T-helper 1 cell treated with Interleukin-12 subunit alpha and Interleukin-12 subunit beta and Interleukin-4 antibody, amounts not matched to agents 30 μg/mL and 1 μg/mL, for 36 hours (primary cell): ENCODE results near the gene RNPEP.

ENCODE experiments used
- H3K27ac Mint-ChIP-seq: one replicate; pipeline ENCODE4 v1.8.0; 2021; ENCODE audit warnings: mild to moderate bottlenecking, mixed read lengths
- H3K27me3 Mint-ChIP-seq: one replicate; pipeline ENCODE4 v1.8.0; 2021; ENCODE audit warnings: low read depth, mixed read lengths
- H3K36me3 Mint-ChIP-seq: one replicate; pipeline ENCODE4 v1.8.0; 2021; ENCODE audit warnings: low read depth, mixed read lengths
- H3K4me1 Mint-ChIP-seq: one replicate; pipeline ENCODE4 v1.8.0; 2021; ENCODE audit warnings: low read depth, mixed read lengths
- H3K4me3 Mint-ChIP-seq: one replicate; pipeline ENCODE4 v1.8.0; 2021; ENCODE audit warnings: mild to moderate bottlenecking, moderate library complexity, mixed read lengths
- H3K9me3 Mint-ChIP-seq: one replicate; pipeline ENCODE4 v1.8.0; 2021; ENCODE audit warnings: mixed read lengths

Gene RNPEP

GRCh38 chr1:201983380-201983805 is 945 bp downstream of the RNPEP start:
- H3K36me3 Mint-ChIP-seq, result peaks cover 5% of the 10 kb centered on the region
- H3K9me3 Mint-ChIP-seq, result no peaks in the 10 kb centered on the region
- peaks cover 19% of the 10 kb centered on the region for H3K4me1 Mint-ChIP-seq
- peak overlapping the region; percentile 95 for H3K27ac Mint-ChIP-seq
- H3K4me3 Mint-ChIP-seq, result peak overlapping the region; percentile 100
- H3K27me3 Mint-ChIP-seq, result no peaks in the 10 kb centered on the region

- Mint-ChIP-seq H3K27ac (no peak overlapping the region), H3K4me1 (peaks cover 19% of the 10 kb centered on the region), H3K36me3 (peaks cover 8% of the 10 kb centered on the region), H3K4me3 (no peak overlapping the region), H3K27me3 (no peaks in the 10 kb centered on the region), H3K9me3 (no peaks in the 10 kb centered on the region)
Measured at GRCh38 chr1:201984446-201984845, 2.0 kb downstream of the RNPEP start.

DNA sequence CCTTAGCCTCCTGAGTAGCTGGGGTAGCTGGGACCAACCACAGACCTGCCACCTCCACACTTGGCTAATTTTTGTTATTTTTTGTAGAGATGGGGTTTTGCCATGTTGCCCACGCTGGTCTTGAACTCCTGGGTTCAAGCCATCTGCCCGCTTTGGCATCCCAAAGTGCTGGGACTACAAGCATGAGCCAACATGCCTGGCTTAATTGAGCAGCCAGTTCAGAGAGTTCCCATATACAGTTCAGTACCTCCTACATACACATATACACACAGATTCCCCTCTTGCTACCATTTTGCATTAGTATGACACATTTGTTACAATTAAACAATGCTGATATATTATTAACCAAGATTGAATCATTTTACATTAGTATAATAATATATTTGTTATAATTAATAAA is 2.9 kb downstream of the RNPEP start:
- Mint-ChIP-seq H3K27ac (no peak overlapping the region), H3K4me3 (no peak overlapping the region), H3K36me3 (peaks cover 12% of the 10 kb centered on the region), H3K9me3 (no peaks in the 10 kb centered on the region), H3K27me3 (no peaks in the 10 kb centered on the region), H3K4me1 (peaks cover 19% of the 10 kb centered on the region)

- Mint-ChIP-seq H3K4me3 (no peak overlapping the region), H3K27me3 (no peaks in the 10 kb centered on the region), H3K27ac (no peak overlapping the region), H3K9me3 (no peaks in the 10 kb centered on the region), H3K4me1 (peaks cover 7% of the 10 kb centered on the region), H3K36me3 (peaks cover 16% of the 10 kb centered on the region)
Measured at GRCh38 chr1:201988601-201989000, 6.2 kb downstream of the RNPEP start.

DNA sequence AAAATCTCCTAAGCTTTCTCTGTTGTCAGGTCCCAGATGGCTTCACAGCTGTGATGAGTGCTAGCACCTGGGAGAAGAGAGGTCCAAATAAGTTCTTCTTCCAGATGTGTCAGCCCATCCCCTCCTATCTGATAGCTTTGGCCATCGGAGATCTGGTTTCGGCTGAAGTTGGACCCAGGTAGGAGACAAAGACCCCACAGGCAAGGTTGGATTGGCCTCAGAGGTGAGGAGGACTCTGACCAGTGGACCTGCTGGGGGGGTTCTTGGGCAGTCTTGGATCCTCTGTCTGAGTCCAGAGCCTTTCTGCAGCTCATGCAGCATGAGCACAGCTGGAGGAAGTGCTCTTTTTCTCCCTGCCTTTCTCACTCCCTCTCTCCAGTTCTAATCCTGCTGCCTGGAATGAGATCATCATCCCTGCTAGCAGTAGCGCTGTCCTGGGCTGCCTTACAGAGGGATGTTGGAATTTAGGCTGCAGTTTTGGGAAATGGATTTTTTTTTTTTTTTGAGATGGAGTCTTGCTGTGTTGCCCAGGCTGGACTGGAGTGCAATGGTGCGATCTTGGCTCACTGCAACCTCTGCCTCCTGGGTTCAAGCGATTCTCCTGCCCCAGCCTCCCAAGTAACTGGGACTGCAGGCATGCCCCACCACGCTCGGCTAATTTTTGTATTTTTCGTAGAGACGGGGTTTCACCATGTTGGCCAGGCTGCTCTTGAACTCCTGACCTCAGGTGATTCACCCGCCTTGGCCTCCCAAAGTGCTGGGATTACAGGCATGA is 7.1 kb downstream of the RNPEP start:
- Mint-ChIP-seq H3K27me3 (no peaks in the 10 kb centered on the region), H3K36me3 (peaks cover 23% of the 10 kb centered on the region), H3K27ac (no peak overlapping the region), H3K4me3 (no peak overlapping the region), H3K4me1 (peaks cover under 1% of the 10 kb centered on the region), H3K9me3 (no peaks in the 10 kb centered on the region)

DNA sequence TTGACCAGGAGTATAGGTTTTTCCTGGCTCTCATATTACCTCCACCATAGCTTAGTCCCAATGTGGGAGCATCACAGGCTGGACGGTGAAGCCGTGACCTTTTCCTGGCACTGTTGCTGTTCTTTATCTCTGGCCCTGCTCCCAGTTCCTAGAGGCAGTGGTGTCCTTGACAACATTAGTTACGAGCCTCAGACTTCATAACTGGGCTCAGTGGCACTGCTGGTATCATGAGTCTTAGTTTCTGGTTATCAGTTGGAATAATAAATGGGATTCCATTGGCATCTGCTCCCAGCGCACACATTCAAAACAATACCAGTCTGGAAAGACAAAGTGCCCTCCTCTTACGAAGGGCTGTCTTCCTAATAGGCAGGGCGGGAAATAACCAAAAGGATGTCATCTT is 8.0 kb downstream of the RNPEP start:
- H3K4me3 Mint-ChIP-seq, result no peak overlapping the region
- H3K4me1 Mint-ChIP-seq, result no peaks in the 10 kb centered on the region
- peaks cover 23% of the 10 kb centered on the region for H3K36me3 Mint-ChIP-seq
- H3K27me3 Mint-ChIP-seq, result no peaks in the 10 kb centered on the region
- H3K27ac Mint-ChIP-seq, result no peak overlapping the region
- H3K9me3 Mint-ChIP-seq, result no peaks in the 10 kb centered on the region

DNA sequence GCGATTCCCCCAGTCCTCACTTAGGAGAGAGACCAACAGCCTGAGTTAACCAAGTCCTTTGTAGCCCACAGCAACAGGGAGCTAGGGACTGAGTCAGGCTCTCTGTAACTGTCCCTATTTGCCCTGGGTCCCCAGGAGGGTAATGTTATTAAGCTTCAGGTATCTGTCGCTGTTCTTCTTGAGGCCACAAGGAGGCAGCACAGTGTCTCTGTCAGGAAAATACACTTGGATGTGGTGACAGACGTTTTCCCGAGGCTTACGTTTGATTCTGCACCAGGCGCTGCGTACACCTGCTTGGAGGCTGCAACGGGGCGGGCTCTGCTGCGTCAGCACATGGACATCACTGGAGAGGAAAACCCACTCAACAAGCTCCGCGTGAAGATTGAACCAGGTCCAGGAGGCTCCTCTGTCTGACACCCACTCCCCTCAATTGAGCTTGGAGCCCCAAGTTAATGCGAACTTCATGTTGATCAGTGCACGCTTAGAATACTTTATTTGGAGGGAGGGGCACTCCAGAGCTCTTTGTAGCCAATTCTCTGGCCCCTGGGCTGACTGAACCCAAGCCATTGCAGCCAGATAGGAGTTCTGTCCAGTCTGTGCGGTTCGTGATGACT is 17.3 kb downstream of the RNPEP start:
- H3K4me1 Mint-ChIP-seq, result no peaks in the 10 kb centered on the region
- no peaks in the 10 kb centered on the region for H3K27me3 Mint-ChIP-seq
- H3K9me3 Mint-ChIP-seq, result no peaks in the 10 kb centered on the region
- H3K36me3 Mint-ChIP-seq, result peaks cover 21% of the 10 kb centered on the region
- H3K4me3 Mint-ChIP-seq, result no peak overlapping the region
- no peak overlapping the region for H3K27ac Mint-ChIP-seq

GRCh38 chr1:202002507-202002906 is 20.1 kb downstream of the RNPEP start:
- H3K27me3 Mint-ChIP-seq, result no peaks in the 10 kb centered on the region
- no peaks in the 10 kb centered on the region for H3K9me3 Mint-ChIP-seq
- no peak overlapping the region for H3K4me3 Mint-ChIP-seq
- H3K36me3 Mint-ChIP-seq, result peaks cover 16% of the 10 kb centered on the region
- no peaks in the 10 kb centered on the region for H3K4me1 Mint-ChIP-seq
- no peak overlapping the region for H3K27ac Mint-ChIP-seq

DNA sequence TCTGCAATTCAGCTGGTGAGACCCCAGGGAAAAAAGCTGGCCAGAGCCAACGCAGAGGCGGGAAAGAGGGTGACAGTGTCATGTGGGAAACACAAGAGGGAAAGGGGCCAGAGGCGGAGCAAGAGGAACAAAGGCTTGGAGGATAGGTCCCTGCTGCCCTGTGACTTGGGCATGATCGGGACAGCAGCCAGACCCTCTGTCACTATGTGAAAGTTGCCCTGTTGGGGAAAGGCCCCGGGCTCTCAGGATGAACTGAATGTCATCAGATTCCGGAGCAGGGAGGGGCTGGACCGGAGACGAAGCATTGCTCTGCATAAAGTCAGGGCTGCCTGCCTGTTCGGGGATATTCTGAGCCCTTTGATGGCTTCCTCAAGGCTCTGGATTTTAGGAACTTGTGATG is 22.3 kb downstream of the RNPEP start:
- Mint-ChIP-seq H3K4me3 (no peak overlapping the region), H3K9me3 (no peaks in the 10 kb centered on the region), H3K4me1 (peaks cover 2% of the 10 kb centered on the region), H3K27ac (no peak overlapping the region), H3K27me3 (no peaks in the 10 kb centered on the region), H3K36me3 (peaks cover 15% of the 10 kb centered on the region)

DNA sequence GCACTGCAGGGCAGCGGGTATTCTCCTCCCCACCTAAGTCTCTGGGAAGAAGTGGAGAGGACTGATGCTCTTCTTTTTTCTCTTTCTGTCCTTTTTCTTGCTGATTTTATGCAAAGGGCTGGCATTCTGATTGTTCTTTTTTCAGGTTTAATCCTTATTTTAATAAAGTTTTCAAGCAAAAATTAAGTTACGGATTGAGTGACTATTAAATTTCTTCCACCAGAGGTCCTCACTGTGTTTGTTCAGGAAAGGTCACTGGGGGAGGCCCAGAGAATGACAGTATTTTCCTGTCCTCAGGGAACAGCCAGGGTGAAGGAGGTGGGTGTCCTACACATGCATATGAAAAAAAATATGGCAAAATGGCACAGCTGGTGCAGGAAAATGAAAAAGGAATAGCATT is 23.5 kb downstream of the RNPEP start:
- Mint-ChIP-seq H3K4me1 (peaks cover 2% of the 10 kb centered on the region), H3K4me3 (no peak overlapping the region), H3K27me3 (no peaks in the 10 kb centered on the region), H3K9me3 (no peaks in the 10 kb centered on the region), H3K36me3 (peaks cover 10% of the 10 kb centered on the region), H3K27ac (no peak overlapping the region)

GRCh38 chr1:202007304-202007703 is 24.9 kb downstream of the RNPEP start:
- Mint-ChIP-seq H3K4me3 (no peak overlapping the region), H3K27ac (no peak overlapping the region), H3K27me3 (no peaks in the 10 kb centered on the region), H3K9me3 (no peaks in the 10 kb centered on the region), H3K4me1 (peaks cover 2% of the 10 kb centered on the region), H3K36me3 (peaks cover 10% of the 10 kb centered on the region)

- Mint-ChIP-seq H3K36me3 (peaks cover 8% of the 10 kb centered on the region), H3K9me3 (no peaks in the 10 kb centered on the region), H3K4me3 (no peak overlapping the region), H3K27me3 (no peaks in the 10 kb centered on the region), H3K4me1 (peaks cover 2% of the 10 kb centered on the region), H3K27ac (no peak overlapping the region)
Measured at GRCh38 chr1:202007805-202008489, 25.5 kb downstream of the RNPEP start.

DNA sequence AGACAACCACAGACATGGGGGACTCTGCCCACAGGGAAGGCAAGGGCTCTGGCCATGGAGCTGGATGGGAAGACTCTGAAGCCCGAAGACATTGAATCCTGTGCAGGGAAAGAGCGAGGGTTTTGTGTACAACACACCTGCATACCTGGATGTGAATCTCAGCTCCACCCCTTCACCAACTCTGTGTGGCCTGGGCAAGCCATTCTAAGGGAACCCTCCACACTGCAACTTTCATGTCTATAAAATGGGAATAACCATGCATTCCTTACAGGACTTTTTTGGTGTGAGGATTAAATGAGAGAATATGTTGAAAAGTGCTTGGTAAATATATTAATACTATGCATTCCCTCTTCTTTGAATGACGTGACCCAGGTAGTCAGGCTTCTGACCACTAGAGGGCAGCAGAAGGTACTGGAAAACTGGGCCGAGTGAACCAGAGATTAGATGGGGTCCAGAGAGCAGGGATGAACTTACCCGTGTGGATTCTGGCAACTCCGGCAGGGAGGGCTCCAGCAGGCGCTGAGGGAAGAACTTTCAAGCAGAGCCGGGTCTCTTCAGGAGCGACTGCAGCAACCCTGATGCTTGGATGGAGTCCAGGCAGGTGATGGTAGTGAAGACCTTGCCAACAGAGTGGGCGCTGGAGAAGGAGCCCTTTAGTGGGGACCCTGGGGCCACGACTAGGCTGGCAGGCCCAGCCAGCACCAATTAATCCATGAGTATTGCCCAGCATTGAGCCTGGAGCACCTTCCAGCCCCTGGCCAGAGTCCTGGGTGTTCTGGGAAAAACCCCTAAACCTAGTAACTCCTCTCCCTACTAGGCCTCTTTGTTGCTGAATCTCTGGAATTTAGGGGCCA is 27.1 kb downstream of the RNPEP start:
- peaks cover under 1% of the 10 kb centered on the region for H3K36me3 Mint-ChIP-seq
- no peak overlapping the region for H3K27ac Mint-ChIP-seq
- H3K9me3 Mint-ChIP-seq, result no peaks in the 10 kb centered on the region
- no peak overlapping the region for H3K4me3 Mint-ChIP-seq
- H3K27me3 Mint-ChIP-seq, result no peaks in the 10 kb centered on the region
- peaks cover 2% of the 10 kb centered on the region for H3K4me1 Mint-ChIP-seq
